Endothelial cell of umbilical vein (primary cell): ENCODE results near the gene VGLL4. TPM values are rescaled to one million over a fixed set of nuclear protein-coding genes. Genes with fewer than 3 reads are reported as not detected.

Experiments
- BruUV-seq: library from RNA; stranded (reverse); fragments of 400-500 nt; replicated peaks from 2 replicates; lab custom pipeline; 2021; lab: Mats Ljungman, UMichigan
- CTCF ChIA-PET: fragments of 300-600, 350-600 bp; sonication (Branson Sonifier 250); formaldehyde crosslinking; loops from one replicate; lab custom pipeline; 2021; ENCODE audit warnings: antibody characterized with exemption, inconsistent platforms; lab: Charles Lee
- POLR2A ChIA-PET: fragments of 300-600, 350-600 bp; sonication (Branson Sonifier 250); formaldehyde crosslinking; loops from one replicate; lab custom pipeline; 2021; ENCODE audit warnings: antibody characterized with exemption, inconsistent platforms; lab: Charles Lee
- DNase-seq: peaks from one replicate; pipeline ENCODE4 v3.0.0-alpha.2; 2011; ENCODE audit warnings: low read depth, low spot score
- FAIRE-seq: peaks from 2 replicates; lab custom pipeline; 2011; peaks lifted over from hg19 to GRCh38; lab: Jason Lieb, UNC
- H2AFZ ChIP-seq: 2 replicates; pipeline ENCODE4 v1.6.0; 2012; ENCODE audit warnings: low read depth, low read length, control low read depth, inconsistent platforms
- H3K27ac ChIP-seq: 2 replicates; pipeline ENCODE4 v1.5.1; 2011; ENCODE audit warnings: low read depth, mild to moderate bottlenecking, control low read depth, low read length, moderate library complexity; ENCODE audit not compliant: insufficient read depth
- H3K27me3 ChIP-seq, 2 experiments: 2 replicates each; pipeline versions ENCODE4 v1.6.0 to v1.6.1; 2011; ENCODE audit warnings: low read length in 2 of 2, mixed read lengths in 1 of 2; ENCODE audit not compliant: control insufficient read depth in 2 of 2, insufficient read depth in 2 of 2
- H3K36me3 ChIP-seq, 2 experiments: 2 replicates in 1 of 2; 3 replicates in 1 of 2; pipeline ENCODE4 v1.5.1; 2011; ENCODE audit warnings: low read length in 2 of 2, mild to moderate bottlenecking in 1 of 2, moderate library complexity in 1 of 2; ENCODE audit not compliant: control insufficient read depth in 2 of 2, insufficient read depth in 2 of 2; ENCODE audit errors: extremely low read depth in 1 of 2
- H3K4me1 ChIP-seq: 3 replicates; pipeline ENCODE4 v1.5.1; 2011; ENCODE audit warnings: mild to moderate bottlenecking, low read length; ENCODE audit not compliant: control insufficient read depth, insufficient read depth; ENCODE audit errors: extremely low read depth
- H3K4me2 ChIP-seq: 2 replicates; pipeline ENCODE4 v1.6.1; 2011; ENCODE audit warnings: low read length, control low read depth, mixed read lengths; ENCODE audit not compliant: insufficient read depth
- H3K4me3 ChIP-seq, 3 experiments: fragments of 200-600 bp in 1 of 3; sonication (generic), shearing (Covaris generic) in 1 of 3; replicated peaks in 1 of 3; 2 replicates each; pipeline ENCODE4 v1.5.1; 2011 to 2016; ENCODE audit warnings: control low read depth in 3 of 3, low read length in 3 of 3, mild to moderate bottlenecking in 2 of 3, inconsistent platforms in 1 of 3, low read depth in 1 of 3, moderate library complexity in 1 of 3; ENCODE audit not compliant: insufficient read depth in 1 of 3
- H3K79me2 ChIP-seq: 2 replicates; pipeline ENCODE4 v1.6.0; 2012; ENCODE audit warnings: low read length, inconsistent platforms; ENCODE audit not compliant: control insufficient read depth, insufficient read depth
- H3K9ac ChIP-seq: replicated peaks from 2 replicates; pipeline ENCODE3; 2011; ENCODE audit warnings: low read length, control low read depth; ENCODE audit not compliant: insufficient read depth; ENCODE audit errors: extremely low read depth
- H3K9me1 ChIP-seq: replicated peaks from 3 replicates; pipeline ENCODE4 v1.6.0; 2011; ENCODE audit warnings: mild to moderate bottlenecking, low read length; ENCODE audit not compliant: control insufficient read depth, insufficient read depth; ENCODE audit errors: extremely low read depth
- H3K9me3 ChIP-seq: replicated peaks from 2 replicates; pipeline ENCODE4 v1.5.1; 2012; ENCODE audit warnings: low read length, inconsistent platforms; ENCODE audit not compliant: control insufficient read depth, insufficient read depth
- H4K20me1 ChIP-seq: replicated peaks from 2 replicates; pipeline ENCODE3; 2011; ENCODE audit warnings: mild to moderate bottlenecking, low read length; ENCODE audit not compliant: control insufficient read depth, insufficient read depth; ENCODE audit errors: extremely low read depth
- CTCF ChIP-seq, 2 donors: IDR thresholded peaks; 1 replicate in 1 of 2; 2 replicates in 1 of 2; pipeline ENCODE4 v1.5.1; 2011; ENCODE audit warnings: low read length in 2 of 2, mild to moderate bottlenecking in 2 of 2, moderate library complexity in 2 of 2, control low read depth in 1 of 2, inconsistent platforms in 1 of 2, low read depth in 1 of 2; ENCODE audit not compliant: insufficient read depth in 1 of 2; ENCODE audit errors: extremely low read depth in 1 of 2
- GATA2 ChIP-seq: IDR thresholded peaks from 2 replicates; pipeline ENCODE4 v1.7.0; 2011; ENCODE audit warnings: low read depth, mild to moderate bottlenecking, moderate library complexity, mixed read lengths, low read length; ENCODE audit not compliant: insufficient read length, insufficient read depth
- MAX ChIP-seq: IDR thresholded peaks from 2 replicates; pipeline ENCODE4 v1.6.1; 2011; ENCODE audit not compliant: insufficient read depth, insufficient read length
- MYC ChIP-seq: IDR thresholded peaks from one replicate; pipeline ENCODE4 v1.6.1; 2011; ENCODE audit warnings: mild to moderate bottlenecking, low read depth, low read length
- POLR2AphosphoS5 ChIP-seq: IDR thresholded peaks from 2 replicates; pipeline ENCODE4 v1.6.1; 2012; ENCODE audit warnings: low read depth, mild to moderate bottlenecking, control low read depth, low read length, moderate library complexity; ENCODE audit not compliant: insufficient read depth
- dilution Hi-C: fragments of 300-500 bp; cut with MboI; formaldehyde crosslinking; loops from one replicate; pipeline ENCODE4 v1.15.0; 2019; ENCODE audit warnings: low sequenced_read_pairs; ENCODE audit not compliant: extremely low pct_ligation_motif_present
- intact Hi-C: fragments of 100-400 bp; cut with micrococcal nuclease; formaldehyde crosslinking; loops from one replicate; pipeline ENCODE4 v1.10.0; 2022
- polyA plus RNA-seq, 4 experiments: library from polyadenylated mRNA; depleted of rRNA in 3 of 4; stranded (reverse) in 3 of 4; unstranded in 1 of 4; fragments of >200 nt; gene quantifications; 2 replicates each; pipeline versions ENCODE4 v1.2.1 to v1.2.3, GENCODE V29; 2011 to 2012; ENCODE audit warnings: missing spikeins in 1 of 4
- total RNA-seq: library from RNA; stranded (reverse); gene quantifications from 2 replicates; pipeline ENCODE4 v1.2.3, GENCODE V29; 2021

VGLL4 gene
- total and polyA plus RNA-seq, 2 donors (not counting 3 experiments of a cell fraction or from before 2014, with no cell fraction given), result 67.0 to 78.9 TPM

- Histone ChIP-seq H3K9ac (no peak overlapping the region), H3K4me2 (no peak overlapping the region), H3K4me3 (no peak overlapping the region), H3K79me2 (no peaks in the 10 kb centered on the region), H3K36me3 (no peaks in the 10 kb centered on the region), H3K27me3 (no peaks in the 10 kb centered on the region), H2AFZ (no peak overlapping the region), H3K27ac (no peak overlapping the region), H3K4me1 (peaks cover 3% of the 10 kb centered on the region), H4K20me1 (no peaks in the 10 kb centered on the region), H3K9me3 (no peaks in the 10 kb centered on the region), H3K9me1 (no peaks in the 10 kb centered on the region)
- dilution Hi-C loops (no loop called here), intact Hi-C loops (loop anchor here (5.0 to 10.0 kb wide), 2 partner anchors 484 to 493 kb away; no protein-coding TSS in a partner anchor)
- no peak for TF ChIP-seq POLR2AphosphoS5
- ChIA-PET CTCF (interaction anchor here (0.6 to 9.1 kb wide), 11 partner anchors 12 to 590 kb away, joined by 3 to 189 read pairs (median 5); partner anchors contain the start of gene ATG7), POLR2A (no interaction called here)
- DNase-seq (no peak), FAIRE-seq (no peak)
- BruUV-seq, result no TSS peak
Observed at GRCh38 chr3:11650391-11650790, 6.7 kb upstream of the VGLL4 start.

- ChIA-PET CTCF (interaction anchor here (3.6 to 9.1 kb wide), 2 partner anchors 270 to 588 kb away, joined by 13 to 189 read pairs; no protein-coding TSS in a partner anchor), POLR2A (no interaction called here)
- no peak for FAIRE-seq
- intact Hi-C loops (no loop called here), dilution Hi-C loops (no loop called here)
- no peak for TF ChIP-seq GATA2
- no peak for TF ChIP-seq MAX
- TF ChIP-seq CTCF (IDR thresholded peaks at IDR 0.05; ENCODE audit: extremely low read depth in 1 of 2, insufficient read depth in 1 of 2, low read depth in 1 of 2, low read length in 2 of 2), result no peak
- no peak for TF ChIP-seq MYC
- Histone ChIP-seq H3K27me3 (no peaks in the 10 kb centered on the region), H3K9me1 (no peaks in the 10 kb centered on the region), H3K9me3 (no peaks in the 10 kb centered on the region), H3K9ac (no peak overlapping the region), H3K4me2 (no peak overlapping the region), H3K36me3 (no peaks in the 10 kb centered on the region), H4K20me1 (no peaks in the 10 kb centered on the region), H3K79me2 (no peaks in the 10 kb centered on the region), H2AFZ (no peak overlapping the region), H3K27ac (no peak overlapping the region), H3K4me1 (peaks cover 7% of the 10 kb centered on the region), H3K4me3 (no peak overlapping the region)
- no peak for DNase-seq
- no TSS peak for BruUV-seq
Observed at GRCh38 chr3:11648735-11649134, 5.0 kb upstream of the VGLL4 start.
